T-helper 2 cell treated with Interferon-gamma antibody and Interleukin-4, amounts not matched to agents 5 μg/mL and 100 μg/mL, for 36 hours (primary cell): ENCODE data around the gene TPP2.

ENCODE experiments used
- DNase-seq: peaks from one replicate; pipeline ENCODE4 v3.0.0; 2021; ENCODE audit warnings: low spot score
- H3K27ac Mint-ChIP-seq: one replicate; pipeline ENCODE4 v1.8.0; 2021; ENCODE audit warnings: mild to moderate bottlenecking, mixed read lengths
- H3K27me3 Mint-ChIP-seq: one replicate; pipeline ENCODE4 v1.8.0; 2021; ENCODE audit warnings: low read depth, mixed read lengths
- H3K36me3 Mint-ChIP-seq: one replicate; pipeline ENCODE4 v1.8.0; 2021; ENCODE audit warnings: low read depth, mixed read lengths
- H3K4me1 Mint-ChIP-seq: one replicate; pipeline ENCODE4 v1.8.0; 2021; ENCODE audit warnings: low read depth, mixed read lengths
- H3K4me3 Mint-ChIP-seq: one replicate; pipeline ENCODE4 v1.8.0; 2022; ENCODE audit warnings: mild to moderate bottlenecking, moderate library complexity, mixed read lengths
- H3K9me3 Mint-ChIP-seq: one replicate; pipeline ENCODE4 v1.8.0; 2021; ENCODE audit warnings: mixed read lengths

The TPP2 gene

DNA sequence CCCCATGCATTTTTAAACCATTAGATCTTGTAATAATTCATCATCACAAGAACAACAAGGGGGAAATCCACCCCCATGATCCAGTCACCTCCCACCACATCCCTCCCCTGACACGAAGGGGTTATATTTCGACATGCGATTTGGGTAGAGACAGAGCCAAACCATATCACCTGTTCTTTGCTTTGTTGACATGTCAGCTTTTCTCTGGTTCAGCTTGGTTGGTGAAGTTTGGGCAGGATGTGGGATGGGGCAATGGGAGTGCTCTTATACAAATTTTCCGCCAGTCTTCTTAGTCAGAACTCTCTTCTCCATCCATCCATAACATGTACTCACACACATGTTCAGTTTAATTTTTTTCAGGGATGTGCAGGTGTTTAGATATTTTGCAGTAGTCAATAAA, 12.9 kb downstream of the TPP2 start:
- Mint-ChIP-seq H3K36me3 (peaks cover 63% of the 10 kb centered on the region), H3K9me3 (no peaks in the 10 kb centered on the region), H3K27me3 (no peaks in the 10 kb centered on the region), H3K27ac (peak overlapping the region; percentile 39), H3K4me3 (no peak overlapping the region), H3K4me1 (peaks cover 41% of the 10 kb centered on the region)
- DNase-seq = no peak

DNA sequence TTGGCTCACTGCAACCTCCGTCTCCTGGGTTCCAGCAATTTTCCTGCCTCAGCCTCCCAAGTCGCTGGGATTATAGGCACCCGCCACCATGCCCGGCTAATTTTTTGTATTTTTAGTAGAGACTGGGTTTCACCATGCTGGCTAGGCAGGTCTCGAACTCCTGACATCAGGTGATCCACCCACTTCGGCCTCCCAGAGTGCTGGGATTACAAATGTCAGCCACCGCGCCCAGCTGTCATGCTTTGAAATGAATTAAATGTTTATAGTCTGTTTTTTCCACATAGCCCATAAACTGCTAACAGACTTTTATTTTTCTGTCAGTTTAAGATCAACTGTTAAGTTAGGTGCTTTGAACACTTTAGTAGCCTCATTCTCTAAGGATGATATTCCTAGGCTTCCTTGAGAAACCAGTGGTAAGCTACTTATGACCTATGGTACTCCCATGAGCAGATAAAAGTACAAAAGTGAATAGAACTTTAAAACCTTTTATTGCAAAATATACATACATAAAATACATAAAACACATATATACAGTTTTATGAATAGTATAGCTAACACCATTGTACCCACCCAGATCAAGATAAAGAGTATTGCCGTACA, 13.6 kb downstream of the TPP2 start:
- no peak overlapping the region for H3K27ac Mint-ChIP-seq
- H3K36me3 Mint-ChIP-seq = peaks cover 57% of the 10 kb centered on the region

DNA sequence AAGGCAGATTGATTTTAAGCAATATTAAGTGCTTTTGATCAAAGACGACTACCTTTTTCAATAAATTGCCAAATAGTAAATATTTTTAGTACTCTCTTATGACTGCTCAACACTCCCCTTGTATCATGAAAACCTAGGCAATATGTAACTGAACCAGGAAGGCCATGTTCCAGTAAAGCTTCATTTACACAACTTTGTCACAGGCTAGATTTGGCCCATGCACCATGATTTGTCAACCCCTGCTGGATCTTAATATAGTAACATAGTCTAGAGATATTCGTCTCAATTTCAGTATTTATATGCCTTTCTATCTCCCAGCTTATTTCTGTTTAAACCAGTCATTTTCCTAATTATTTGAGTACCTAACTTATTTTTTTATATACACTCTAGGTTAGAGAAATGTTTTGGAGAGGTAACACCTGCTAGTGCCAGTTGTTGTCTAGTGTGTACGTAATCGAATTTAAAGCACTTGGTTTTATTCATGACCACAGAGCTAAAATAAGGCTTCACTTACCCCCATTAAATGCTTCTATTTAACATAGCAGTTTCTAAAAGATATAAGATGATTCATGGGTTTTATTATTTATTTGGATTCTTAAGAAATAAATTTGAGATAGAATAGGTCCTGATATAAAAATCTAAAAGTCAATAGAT, 21.0 kb downstream of the TPP2 start:
- Mint-ChIP-seq H3K4me3 (no peak overlapping the region), H3K27me3 (no peaks in the 10 kb centered on the region), H3K4me1 (peaks cover 14% of the 10 kb centered on the region), H3K27ac (no peak overlapping the region), H3K9me3 (no peaks in the 10 kb centered on the region), H3K36me3 (peaks cover 58% of the 10 kb centered on the region)
- no peak for DNase-seq

More for the DNA sequence above, 13.6 kb downstream of the TPP2 start:
- no peaks in the 10 kb centered on the region for H3K9me3 Mint-ChIP-seq
- peaks cover 36% of the 10 kb centered on the region for H3K4me1 Mint-ChIP-seq
- no peak for DNase-seq
- no peaks in the 10 kb centered on the region for H3K27me3 Mint-ChIP-seq
- H3K4me3 Mint-ChIP-seq = no peak overlapping the region

DNA sequence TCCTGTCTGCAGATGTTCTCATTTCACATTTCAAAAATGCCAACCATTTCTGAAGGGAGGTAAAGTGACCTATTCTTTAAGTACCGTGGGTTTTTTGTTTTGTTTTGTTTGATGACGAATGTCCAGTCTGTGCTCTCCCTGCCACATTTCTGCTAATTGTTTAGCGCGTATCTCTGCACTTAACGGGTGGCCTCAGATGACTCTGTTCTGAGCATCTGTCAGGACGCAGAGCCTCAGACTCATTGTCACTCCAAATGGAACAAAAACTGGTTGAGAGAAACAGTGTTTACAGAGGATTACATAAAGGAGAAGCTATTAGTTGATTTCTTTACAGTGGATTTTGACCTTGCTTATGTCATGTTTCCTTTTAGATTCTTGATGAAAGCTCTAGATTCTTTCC, 23.7 kb downstream of the TPP2 start:
- no peaks in the 10 kb centered on the region for H3K9me3 Mint-ChIP-seq
- H3K4me3 Mint-ChIP-seq = no peak overlapping the region
- no peak overlapping the region for H3K27ac Mint-ChIP-seq
- peaks cover 6% of the 10 kb centered on the region for H3K4me1 Mint-ChIP-seq
- no peaks in the 10 kb centered on the region for H3K27me3 Mint-ChIP-seq
- H3K36me3 Mint-ChIP-seq = peaks cover 56% of the 10 kb centered on the region
- no peak for DNase-seq

DNA sequence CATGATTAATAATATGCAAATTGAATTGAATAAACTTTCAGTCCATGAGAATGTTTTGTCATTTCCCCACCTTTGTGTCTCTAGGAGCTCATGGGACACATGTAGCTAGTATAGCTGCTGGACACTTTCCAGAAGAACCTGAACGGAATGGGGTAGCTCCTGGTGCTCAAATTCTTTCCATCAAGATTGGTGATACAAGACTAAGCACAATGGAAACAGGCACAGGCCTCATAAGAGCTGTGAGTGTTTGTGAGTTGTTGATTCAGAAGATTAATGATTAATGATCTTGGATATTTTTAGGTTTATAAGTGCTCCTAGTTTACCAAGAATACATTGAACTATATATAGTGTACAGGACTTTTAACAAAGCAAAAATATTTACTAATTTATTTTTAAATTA, 30.1 kb downstream of the TPP2 start:
- H3K4me3 Mint-ChIP-seq = no peak overlapping the region
- no peak overlapping the region for H3K27ac Mint-ChIP-seq
- no peaks in the 10 kb centered on the region for H3K9me3 Mint-ChIP-seq
- H3K36me3 Mint-ChIP-seq = peaks cover 48% of the 10 kb centered on the region
- no peaks in the 10 kb centered on the region for H3K4me1 Mint-ChIP-seq
- no peaks in the 10 kb centered on the region for H3K27me3 Mint-ChIP-seq
- DNase-seq = no peak

DNA sequence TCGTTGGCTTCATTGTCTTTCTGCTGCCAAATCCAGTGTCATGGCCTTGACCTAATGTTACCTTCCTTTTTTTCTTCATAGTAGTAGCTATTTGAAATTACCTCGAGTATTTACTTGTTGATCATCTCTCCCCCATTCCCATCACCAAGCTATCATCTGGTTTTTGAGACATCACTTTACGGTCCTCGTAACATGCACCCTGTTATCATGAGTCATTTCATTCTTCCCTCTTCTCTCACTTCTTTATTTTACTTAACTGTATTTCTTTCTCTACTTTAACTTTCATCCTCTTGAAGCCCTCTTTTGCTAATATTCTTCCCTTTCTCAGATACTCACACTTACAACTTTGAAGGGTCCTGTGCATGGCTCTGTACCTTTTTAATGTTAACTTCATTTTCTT, 31.8 kb downstream of the TPP2 start:
- no peak for DNase-seq
- H3K9me3 Mint-ChIP-seq = no peaks in the 10 kb centered on the region
- H3K4me1 Mint-ChIP-seq = no peaks in the 10 kb centered on the region
- peak overlapping the region; percentile 9 for H3K27ac Mint-ChIP-seq
- no peak overlapping the region for H3K4me3 Mint-ChIP-seq
- H3K27me3 Mint-ChIP-seq = no peaks in the 10 kb centered on the region
- H3K36me3 Mint-ChIP-seq = peaks cover 51% of the 10 kb centered on the region

DNA sequence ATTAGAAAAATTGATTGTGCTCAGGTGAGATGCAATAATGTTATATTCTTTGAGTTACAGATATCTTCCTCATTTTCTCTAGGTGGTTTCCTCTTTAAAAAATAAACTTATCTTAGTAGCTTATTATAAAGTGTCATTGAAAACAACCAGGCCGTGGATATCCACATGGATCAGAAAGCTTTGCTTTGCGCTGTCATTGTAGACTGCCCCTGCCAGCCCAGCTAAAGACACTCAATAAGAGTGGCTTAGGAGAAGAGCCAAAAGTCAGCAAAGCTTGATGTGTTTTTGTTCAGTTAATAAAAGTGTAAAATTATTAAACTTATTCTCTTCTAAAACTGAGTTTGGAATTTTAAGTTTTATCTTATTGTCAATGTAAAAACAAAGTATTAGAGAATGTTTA, 34.4 kb downstream of the TPP2 start:
- H3K4me1 Mint-ChIP-seq = no peaks in the 10 kb centered on the region
- no peaks in the 10 kb centered on the region for H3K27me3 Mint-ChIP-seq
- no peak for DNase-seq
- H3K27ac Mint-ChIP-seq = no peak overlapping the region
- H3K36me3 Mint-ChIP-seq = peaks cover 61% of the 10 kb centered on the region
- no peaks in the 10 kb centered on the region for H3K9me3 Mint-ChIP-seq
- H3K4me3 Mint-ChIP-seq = no peak overlapping the region

DNA sequence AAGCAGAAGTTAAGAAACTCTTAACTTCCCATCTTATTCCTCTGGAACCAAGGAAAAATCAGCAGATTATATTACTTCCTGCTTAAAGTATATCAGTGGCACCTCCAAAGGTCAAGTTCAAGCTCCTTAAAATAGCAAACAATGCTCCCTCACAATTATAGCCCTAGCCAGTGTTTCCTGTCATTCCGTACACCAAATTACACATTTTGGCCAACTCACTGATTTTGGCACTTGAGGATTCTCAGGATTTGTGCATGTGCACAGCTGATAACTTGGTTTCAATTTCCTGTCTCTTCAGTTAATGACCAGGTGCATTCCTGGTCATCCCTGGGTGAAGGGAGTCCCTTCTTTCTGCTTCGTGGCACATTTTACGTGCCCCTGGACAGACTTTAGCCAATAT, 42.0 kb downstream of the TPP2 start:
- Mint-ChIP-seq H3K4me3 (no peak overlapping the region), H3K36me3 (peaks cover 77% of the 10 kb centered on the region), H3K9me3 (no peaks in the 10 kb centered on the region), H3K27ac (peak overlapping the region; percentile 14), H3K27me3 (no peaks in the 10 kb centered on the region), H3K4me1 (peaks cover 1% of the 10 kb centered on the region)
- no peak for DNase-seq

DNA sequence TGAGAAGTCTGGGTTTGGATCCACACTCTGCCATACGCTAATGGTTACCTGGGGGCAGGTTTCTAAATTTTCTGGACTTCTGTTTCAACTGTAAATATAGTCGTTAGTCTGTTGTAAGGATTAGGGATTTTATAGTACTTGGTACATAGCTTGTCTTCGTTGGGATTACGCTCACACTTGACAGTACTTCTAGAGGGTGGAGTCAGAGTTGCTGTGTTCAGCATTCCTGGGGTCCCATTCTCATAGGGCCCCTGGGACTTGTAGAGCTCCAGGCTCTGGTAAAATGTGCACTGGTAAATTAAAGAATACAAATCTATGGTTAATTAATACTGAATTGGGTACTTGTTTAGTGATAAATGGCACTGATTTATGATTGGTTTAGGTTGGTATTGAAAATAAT, 45.2 kb downstream of the TPP2 start:
- no peaks in the 10 kb centered on the region for H3K9me3 Mint-ChIP-seq
- DNase-seq = no peak
- peaks cover 68% of the 10 kb centered on the region for H3K36me3 Mint-ChIP-seq
- no peak overlapping the region for H3K27ac Mint-ChIP-seq
- no peak overlapping the region for H3K4me3 Mint-ChIP-seq
- no peaks in the 10 kb centered on the region for H3K27me3 Mint-ChIP-seq
- peaks cover 4% of the 10 kb centered on the region for H3K4me1 Mint-ChIP-seq

DNA sequence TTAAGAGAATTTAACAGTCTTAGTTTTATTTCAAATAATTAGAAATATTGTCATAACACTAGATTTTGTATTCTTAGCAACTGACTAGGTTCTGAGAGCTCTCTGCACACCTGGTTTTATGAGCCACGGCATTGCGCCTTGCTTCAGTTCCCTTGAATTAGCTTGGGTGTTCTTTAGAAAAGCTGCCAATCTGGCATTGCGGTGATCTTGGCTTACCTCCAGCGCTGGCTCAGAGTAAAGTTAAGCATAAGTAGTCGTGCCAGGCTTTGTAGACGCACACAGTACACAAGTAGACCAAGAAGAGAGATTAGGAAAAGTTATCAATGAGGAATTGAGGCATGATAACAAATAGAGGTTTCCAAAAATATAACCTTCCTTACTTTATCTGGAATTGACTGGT, 45.7 kb downstream of the TPP2 start:
- Mint-ChIP-seq H3K4me1 (peaks cover 4% of the 10 kb centered on the region), H3K27me3 (no peaks in the 10 kb centered on the region), H3K9me3 (no peaks in the 10 kb centered on the region), H3K27ac (no peak overlapping the region), H3K36me3 (peaks cover 68% of the 10 kb centered on the region), H3K4me3 (no peak overlapping the region)
- DNase-seq = no peak

DNA sequence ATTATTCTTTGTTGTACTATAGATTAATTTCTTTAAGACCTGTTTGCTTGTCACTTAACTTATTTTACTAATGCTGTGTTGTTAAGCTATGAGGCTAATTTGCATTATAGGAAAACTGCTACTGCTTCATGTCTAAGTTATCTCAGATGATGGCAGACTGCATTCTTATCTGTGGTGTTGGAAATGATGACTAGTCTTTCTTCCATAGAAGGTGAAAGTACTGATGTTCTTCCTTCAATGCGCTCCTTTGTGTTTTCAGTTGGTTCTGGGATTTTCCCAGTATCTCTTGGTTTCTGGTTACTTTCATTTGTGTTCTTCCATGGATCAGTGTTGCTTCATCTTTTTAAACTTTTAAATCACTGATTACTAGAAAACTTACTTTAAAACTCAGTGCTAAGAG, 46.9 kb downstream of the TPP2 start:
- no peak for DNase-seq
- peak overlapping the region; percentile 52 for H3K27ac Mint-ChIP-seq
- no peaks in the 10 kb centered on the region for H3K27me3 Mint-ChIP-seq
- peaks cover 4% of the 10 kb centered on the region for H3K4me1 Mint-ChIP-seq
- H3K9me3 Mint-ChIP-seq = no peaks in the 10 kb centered on the region
- H3K4me3 Mint-ChIP-seq = no peak overlapping the region
- H3K36me3 Mint-ChIP-seq = peaks cover 67% of the 10 kb centered on the region

DNA sequence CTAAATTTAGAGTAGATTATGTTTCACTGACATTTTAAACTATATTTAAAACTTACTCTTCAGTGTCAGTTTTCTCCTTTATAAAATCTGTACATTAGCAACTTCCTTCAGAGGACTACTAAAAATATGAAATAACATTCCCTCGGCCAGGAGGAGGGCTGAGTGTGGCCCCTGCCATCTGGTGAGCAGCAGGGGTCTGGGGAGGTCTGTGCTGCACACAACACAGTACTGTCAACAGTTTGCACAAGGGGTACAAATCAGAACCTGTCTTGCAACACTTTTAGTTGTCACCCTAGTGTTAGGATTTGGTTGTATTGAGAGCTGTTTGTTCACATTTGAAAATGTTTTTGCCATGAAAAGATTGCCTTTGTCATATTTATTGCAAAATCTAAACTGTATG, 48.9 kb downstream of the TPP2 start:
- peaks cover 5% of the 10 kb centered on the region for H3K4me1 Mint-ChIP-seq
- H3K36me3 Mint-ChIP-seq = peaks cover 70% of the 10 kb centered on the region
- no peak overlapping the region for H3K27ac Mint-ChIP-seq
- H3K4me3 Mint-ChIP-seq = no peak overlapping the region
- no peak for DNase-seq
- no peaks in the 10 kb centered on the region for H3K9me3 Mint-ChIP-seq
- no peaks in the 10 kb centered on the region for H3K27me3 Mint-ChIP-seq

DNA sequence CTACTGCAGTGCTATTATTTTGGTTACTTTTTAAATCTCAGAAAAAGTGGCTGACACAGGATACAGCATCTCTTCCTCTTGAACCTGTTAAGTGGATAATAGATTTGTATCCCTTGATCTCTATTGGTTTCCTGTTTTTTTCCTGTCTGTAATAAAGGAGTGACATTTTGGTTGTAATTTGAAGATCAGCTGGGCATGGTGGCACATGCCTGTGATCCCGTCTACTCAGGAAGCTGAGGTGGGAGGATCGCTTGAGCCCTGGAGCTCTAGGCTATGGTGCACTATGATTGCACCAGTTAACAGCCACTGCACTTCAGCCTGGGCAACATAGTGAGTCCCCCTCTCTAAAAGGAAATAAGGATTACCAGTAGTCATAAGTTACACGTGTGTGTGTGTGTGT, 51.3 kb downstream of the TPP2 start:
- Mint-ChIP-seq H3K36me3 (peaks cover 56% of the 10 kb centered on the region), H3K27me3 (no peaks in the 10 kb centered on the region)

DNA sequence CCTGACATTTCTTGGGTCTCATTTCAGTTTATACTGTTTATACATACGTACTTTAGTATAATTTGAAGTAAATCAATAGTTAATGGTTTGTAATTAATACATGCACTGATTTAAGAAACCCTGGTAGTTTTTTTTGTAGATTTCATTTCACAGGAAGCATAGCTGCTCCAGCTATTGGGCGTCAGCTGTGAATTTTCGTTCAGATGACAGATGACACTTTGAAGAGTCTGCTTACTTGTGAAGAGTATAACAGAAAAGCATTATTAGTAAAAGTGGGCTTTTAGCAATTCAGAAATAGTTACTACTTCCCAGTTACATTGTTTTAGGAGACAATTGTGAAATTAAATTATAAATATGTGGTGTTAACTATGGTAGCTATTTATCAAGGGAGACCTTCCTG, 53.7 kb downstream of the TPP2 start:
- DNase-seq = no peak
- no peak overlapping the region for H3K4me3 Mint-ChIP-seq
- peaks cover 41% of the 10 kb centered on the region for H3K36me3 Mint-ChIP-seq
- peaks cover 5% of the 10 kb centered on the region for H3K4me1 Mint-ChIP-seq
- no peaks in the 10 kb centered on the region for H3K27me3 Mint-ChIP-seq
- H3K27ac Mint-ChIP-seq = peak overlapping the region; percentile 35
- no peaks in the 10 kb centered on the region for H3K9me3 Mint-ChIP-seq

More for the DNA sequence above, 51.3 kb downstream of the TPP2 start:
- H3K4me3 Mint-ChIP-seq = no peak overlapping the region
- H3K27ac Mint-ChIP-seq = peak overlapping the region; percentile 23
- H3K4me1 Mint-ChIP-seq = peaks cover 7% of the 10 kb centered on the region
- H3K9me3 Mint-ChIP-seq = no peaks in the 10 kb centered on the region
- no peak for DNase-seq

DNA sequence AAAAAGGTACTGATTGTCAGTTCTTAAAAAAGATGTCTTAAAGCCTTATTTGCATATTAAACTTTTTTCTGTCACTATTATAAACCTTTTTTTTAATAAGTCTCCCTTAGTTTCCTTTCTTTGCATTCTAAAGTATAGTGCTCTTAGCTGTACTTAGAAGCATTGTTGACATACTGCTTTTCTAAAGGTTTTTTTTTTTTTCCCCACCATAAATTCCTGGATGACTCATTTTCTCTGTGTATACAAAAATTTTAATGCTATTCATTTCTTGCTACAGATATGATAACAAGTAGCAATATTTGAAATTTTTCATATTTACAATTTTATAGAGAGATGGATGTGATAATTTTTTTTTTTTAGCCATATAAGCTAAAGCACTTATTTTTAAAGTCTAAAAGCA, 54.6 kb downstream of the TPP2 start:
- H3K27me3 Mint-ChIP-seq = no peaks in the 10 kb centered on the region
- peaks cover 5% of the 10 kb centered on the region for H3K4me1 Mint-ChIP-seq
- no peak overlapping the region for H3K4me3 Mint-ChIP-seq
- H3K36me3 Mint-ChIP-seq = peaks cover 41% of the 10 kb centered on the region
- H3K27ac Mint-ChIP-seq = no peak overlapping the region
- no peak for DNase-seq
- H3K9me3 Mint-ChIP-seq = no peaks in the 10 kb centered on the region
